Choroid plexus epithelial cell (primary cell): ENCODE data around the gene ZDHHC13.

Source experiments
- DNase-seq: peaks from one replicate; pipeline ENCODE4 v3.0.0-alpha.2; 2010; ENCODE audit warnings: low read depth
- H3K4me3 ChIP-seq: 2 replicates; pipeline ENCODE4 v1.5.1; 2011; ENCODE audit warnings: low read depth, mild to moderate bottlenecking, control low read depth, low read length, moderate library complexity
- CTCF ChIP-seq: conservative IDR thresholded peaks from 2 replicates; pipeline ENCODE4 v1.5.1; 2011; ENCODE audit warnings: low read depth, mild to moderate bottlenecking, control low read depth, inconsistent platforms, low read length, moderate library complexity

The ZDHHC13 gene

GRCh38 chr11:19200410-19201201 is 83.6 kb downstream of the ZDHHC13 start:
- H3K4me3 ChIP-seq: no peak overlapping the region
- peak; percentile 74 for DNase-seq
- TF ChIP-seq CTCF: no peak

GRCh38 chr11:19201737-19202605 is 85.0 kb downstream of the ZDHHC13 start, which contains the start of gene CSRP3:
CSRP3 (minus strand) TSS chr11:19201983; CDS start chr11:19192448, 9,535 bp downstream.
- TF ChIP-seq CTCF: no peak
- H3K4me3 ChIP-seq: no peak within 1 kb of the TSS
- DNase-seq: no peak

GRCh38 chr11:19204836-19205235 is 87.9 kb downstream of the ZDHHC13 start:
- no peak for TF ChIP-seq CTCF
- DNase-seq: no peak
- H3K4me3 ChIP-seq: no peak overlapping the region

- DNase-seq: no peak
- TF ChIP-seq CTCF: no peak
- H3K4me3 ChIP-seq: no peak overlapping the region
Measured at GRCh38 chr11:19208181-19208580, 91.2 kb downstream of the ZDHHC13 start.

GRCh38 chr11:19208959-19209546 is 92.1 kb downstream of the ZDHHC13 start:
- no peak overlapping the region for H3K4me3 ChIP-seq
- no peak for TF ChIP-seq CTCF
- DNase-seq: no peak

- no peak overlapping the region for H3K4me3 ChIP-seq
Measured at GRCh38 chr11:19209617-19210370, 92.8 kb downstream of the ZDHHC13 start.

More at GRCh38 chr11:19209617-19210370, 92.8 kb downstream of the ZDHHC13 start:
- TF ChIP-seq CTCF: peak; percentile 10
- peak; percentile 16 for DNase-seq
